Natural killer cell treated with Interleukin-12 subunit alpha and Interleukin-12 subunit beta and Interleukin-15 and Interleukin-18, amount 100 ng/mL, for 72 hours (primary cell): ENCODE data around the gene ALB. TPM values are rescaled to one million over a fixed set of nuclear protein-coding genes. Genes with fewer than 3 reads are reported as not detected.

Experiments used
- ATAC-seq, 2 donors: fragments of 150-1000 bp; cut with Tn5 transposase in 1 of 2; sonication (Bioruptor Pico), chemical (Tn5 transposase) in 1 of 2; 2 replicates each; pipeline ENCODE4 v1.10.0; 2021
- DNase-seq: peaks from one replicate; pipeline ENCODE4 v3.0.0; 2022; ENCODE audit warnings: low spot score
- H3K27ac Mint-ChIP-seq, 2 donors: 1 replicate in 1 of 2; 2 replicates in 1 of 2; pipeline ENCODE4 v1.8.0; 2022; ENCODE audit warnings: mixed read lengths in 2 of 2, mild to moderate bottlenecking in 1 of 2, moderate library complexity in 1 of 2
- H3K27me3 Mint-ChIP-seq, 2 donors: 1 replicate in 1 of 2; 2 replicates in 1 of 2; pipeline ENCODE4 v1.8.0; 2022; ENCODE audit warnings: mixed read lengths in 2 of 2
- H3K36me3 Mint-ChIP-seq: one replicate; pipeline ENCODE4 v1.8.0; 2022; ENCODE audit warnings: mixed read lengths
- H3K4me1 Mint-ChIP-seq, 2 donors: 1 replicate in 1 of 2; 2 replicates in 1 of 2; pipeline ENCODE4 v1.8.0; 2022; ENCODE audit warnings: low read depth in 2 of 2, mixed read lengths in 2 of 2, mild to moderate bottlenecking in 1 of 2
- H3K4me3 Mint-ChIP-seq: one replicate; pipeline ENCODE4 v1.8.0; 2022; ENCODE audit warnings: mixed read lengths
- H3K9me3 Mint-ChIP-seq: 2 replicates; pipeline ENCODE4 v1.8.0; 2022; ENCODE audit warnings: mixed read lengths
- total RNA-seq, 2 donors: library from RNA; stranded (reverse); gene quantifications; one replicate each; pipeline ENCODE4 v1.2.3, GENCODE V29; 2022

The ALB gene
- total RNA-seq, 2 donors from 2014 or later: not detected

GRCh38 chr4:73456177-73457022 lies 52.3 kb downstream of the ALB start:
- Mint-ChIP-seq H3K27ac (no peak overlapping the region), H3K9me3 (peaks cover 15% of the 10 kb centered on the region), H3K4me1 (no peaks in the 10 kb centered on the region), H3K4me3 (no peak overlapping the region), H3K36me3 (no peaks in the 10 kb centered on the region), H3K27me3 (peaks cover 0 to 7% of the 10 kb centered on the region in 2 donors)
- DNase-seq (no peak), ATAC-seq (no peak)

DNA sequence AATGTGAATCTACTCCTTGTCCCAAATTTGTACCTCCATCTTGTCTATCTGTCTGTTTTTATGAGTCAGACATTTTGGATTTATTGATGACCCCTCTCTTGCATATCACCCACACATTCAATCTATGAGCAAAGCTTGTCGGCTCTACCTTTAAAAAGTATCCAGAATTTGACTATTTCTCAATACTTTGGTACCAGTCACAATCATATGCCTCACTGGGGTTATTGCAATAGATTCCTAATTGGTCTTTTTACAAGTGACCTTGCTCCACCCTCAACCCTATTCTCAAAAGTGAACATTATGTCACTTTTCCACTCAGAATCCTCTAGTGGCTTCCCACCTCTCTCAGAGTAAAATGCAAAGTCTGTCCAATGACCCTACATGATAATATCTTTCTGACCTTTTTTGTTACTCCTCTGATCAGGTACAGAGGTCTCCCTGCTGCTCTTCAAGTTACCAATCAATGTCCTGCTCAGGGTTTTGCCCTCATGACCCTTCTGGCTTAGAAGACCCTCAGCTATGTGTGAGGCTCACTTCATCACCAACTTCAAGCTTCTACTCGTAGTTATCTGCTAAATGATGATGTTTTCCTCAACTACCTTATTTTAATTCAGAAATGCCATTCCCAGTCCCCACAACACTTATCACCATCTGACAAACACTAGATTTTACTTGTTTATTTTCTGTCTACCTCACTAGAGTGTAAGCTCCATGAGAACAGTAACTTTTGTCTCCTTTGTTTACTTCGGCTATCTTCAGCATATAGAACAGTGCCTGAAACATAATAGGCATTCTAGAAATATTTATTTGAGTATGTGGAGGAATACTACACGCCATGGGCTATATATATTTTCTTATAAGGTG lies 54.3 kb downstream of the ALB start:
- H3K36me3 Mint-ChIP-seq: no peaks in the 10 kb centered on the region
- DNase-seq (no peak), ATAC-seq (no peak)
- H3K27ac Mint-ChIP-seq: no peak overlapping the region
- peaks cover 0 to 7% of the 10 kb centered on the region in 2 donors for H3K27me3 Mint-ChIP-seq
- no peak overlapping the region for H3K4me3 Mint-ChIP-seq
- no peaks in the 10 kb centered on the region for H3K4me1 Mint-ChIP-seq
- peaks cover 19% of the 10 kb centered on the region for H3K9me3 Mint-ChIP-seq

DNA sequence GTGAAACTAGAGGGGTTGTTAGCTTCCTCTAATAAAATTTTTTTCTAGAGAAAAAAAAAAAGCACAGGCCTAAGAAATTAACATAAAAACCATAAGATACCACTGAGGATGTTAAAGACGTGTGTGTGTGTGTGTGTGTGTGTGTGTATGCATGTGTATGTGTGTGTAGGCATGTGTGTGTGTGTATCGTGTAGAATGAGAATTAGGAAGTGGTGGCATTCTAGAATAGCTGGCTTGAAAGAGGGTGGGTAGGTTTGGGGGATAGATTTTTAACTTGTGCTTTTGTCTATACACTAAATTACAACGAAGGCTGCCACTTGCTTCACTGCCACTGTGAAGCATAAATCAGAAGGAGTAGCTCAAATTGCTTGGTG lies 54.9 kb downstream of the ALB start:
- DNase-seq (no peak), ATAC-seq (no peak)
- no peaks in the 10 kb centered on the region for H3K4me1 Mint-ChIP-seq
- H3K27me3 Mint-ChIP-seq: peaks cover 0 to 7% of the 10 kb centered on the region in 2 donors
- H3K9me3 Mint-ChIP-seq: peaks cover 19% of the 10 kb centered on the region
- no peak overlapping the region for H3K27ac Mint-ChIP-seq
- no peaks in the 10 kb centered on the region for H3K36me3 Mint-ChIP-seq
- no peak overlapping the region for H3K4me3 Mint-ChIP-seq

- H3K4me1 Mint-ChIP-seq: no peaks in the 10 kb centered on the region
These were observed 56.9 kb downstream of the ALB start for GRCh38 chr4:73460913-73461522.

GRCh38 chr4:73468170-73468569 lies 64.1 kb downstream of the ALB start:
- Mint-ChIP-seq H3K9me3 (peaks cover 10% of the 10 kb centered on the region), H3K4me3 (no peak overlapping the region), H3K36me3 (peaks cover 16% of the 10 kb centered on the region), H3K27ac (no peak overlapping the region), H3K27me3 (peaks cover 0 to 9% of the 10 kb centered on the region in 2 donors), H3K4me1 (no peaks in the 10 kb centered on the region)
- ATAC-seq (no peak), DNase-seq (no peak)

More at GRCh38 chr4:73460913-73461522, 56.9 kb downstream of the ALB start:
- ATAC-seq: no peak
- Mint-ChIP-seq H3K4me3 (no peak overlapping the region), H3K9me3 (peaks cover 19% of the 10 kb centered on the region), H3K27me3 (peaks cover 0 to 6% of the 10 kb centered on the region in 2 donors), H3K36me3 (no peaks in the 10 kb centered on the region), H3K27ac (no peak overlapping the region)
- DNase-seq: no peak

- no peak for DNase-seq
- Mint-ChIP-seq H3K27me3 (peaks cover 0 to 14% of the 10 kb centered on the region in 2 donors), H3K4me3 (no peak overlapping the region)
These were observed 66.6 kb downstream of the ALB start for GRCh38 chr4:73470728-73471127.

More at GRCh38 chr4:73470728-73471127, 66.6 kb downstream of the ALB start:
- Mint-ChIP-seq H3K9me3 (peaks cover 12% of the 10 kb centered on the region), H3K4me1 (no peaks in the 10 kb centered on the region), H3K27ac (no peak overlapping the region), H3K36me3 (peaks cover 17% of the 10 kb centered on the region)
- no peak for ATAC-seq

Other genes with a start within 250 kb of the ALB start
- 10 to 100 TPM; 63.5 to 88.6 TPM for gene ANKRD17, start 145.5 kb upstream of the ALB start, total RNA-seq
- not detected for gene AFP, start 31.9 kb downstream of the ALB start, total RNA-seq
- gene AFM, start 77.5 kb downstream of the ALB start, total RNA-seq: not detected
- not detected for gene RASSF6, start 216.1 kb downstream of the ALB start, total RNA-seq